Stimulated activated naive CD4-positive, alpha-beta T cell treated with Interleukin-2 at 50 U/mL for 16 hours (primary cell): ENCODE measurements around the gene LPO.

Experiments
- DNase-seq: peaks from one replicate; lab custom pipeline; 2025; lab: John Stamatoyannopoulos, UW

The LPO gene

GRCh38 chr17:58238147-58238634 is at the start of gene LPO:
TSS of gene LPO (plus strand) at chr17:58238584. CDS start at chr17:58242980, 4,396 bp downstream.
- DNase-seq, result no peak

- no peak for DNase-seq
Observed at GRCh38 chr17:58189436-58190146, 48.8 kb upstream of the LPO start.

- no peak for DNase-seq
Observed at GRCh38 chr17:58191241-58191896, 47.0 kb upstream of the LPO start.

- no peak for DNase-seq
Observed at GRCh38 chr17:58192612-58193011, 45.8 kb upstream of the LPO start, which contains the start of gene EPX. TSS of gene EPX (plus strand) at chr17:58192726. CDS start at chr17:58192847, 121 bp downstream.

- DNase-seq, result no peak
Observed at GRCh38 chr17:58193641-58194255, 44.6 kb upstream of the LPO start.

- DNase-seq, result no peak
Observed at GRCh38 chr17:58195518-58196123, 42.8 kb upstream of the LPO start.

GRCh38 chr17:58196610-58197009 is 41.8 kb upstream of the LPO start:
- DNase-seq, result no peak

- DNase-seq, result peak; percentile 32
Observed at GRCh38 chr17:58200024-58200633, 38.3 kb upstream of the LPO start.

- no peak for DNase-seq
Observed at GRCh38 chr17:58202859-58203258, 35.5 kb upstream of the LPO start.

GRCh38 chr17:58204796-58205195 is 33.6 kb upstream of the LPO start:
- DNase-seq, result no peak

GRCh38 chr17:58205936-58206335 is 32.4 kb upstream of the LPO start:
- DNase-seq, result no peak

GRCh38 chr17:58207451-58207850 is 30.9 kb upstream of the LPO start:
- DNase-seq, result no peak

GRCh38 chr17:58208344-58208743 is 30.0 kb upstream of the LPO start:
- DNase-seq, result no peak

GRCh38 chr17:58210922-58211321 is 27.5 kb upstream of the LPO start:
- no peak for DNase-seq

- no peak for DNase-seq
Observed at GRCh38 chr17:58215685-58216084, 22.7 kb upstream of the LPO start.

GRCh38 chr17:58217766-58218165 is 20.6 kb upstream of the LPO start:
- no peak for DNase-seq

- DNase-seq, result peak; percentile 92
Observed at GRCh38 chr17:58219007-58219788, 19.2 kb upstream of the LPO start, which contains the start of gene MKS1. TSS of gene MKS1 (minus strand) at chr17:58219255. CDS start at chr17:58219230, 25 bp downstream.

- DNase-seq, result no peak
Observed at GRCh38 chr17:58219789-58220183, 18.6 kb upstream of the LPO start.

- DNase-seq, result no peak
Observed at GRCh38 chr17:58224315-58224714, 14.1 kb upstream of the LPO start.

- DNase-seq, result no peak
Observed at GRCh38 chr17:58227733-58228132, 10.7 kb upstream of the LPO start.

GRCh38 chr17:58228679-58229078 is 9.7 kb upstream of the LPO start:
- DNase-seq, result no peak
